H9 (cell line): ENCODE data around the gene SSB. TPM values are rescaled to one million over a fixed set of nuclear protein-coding genes. Genes with fewer than 3 reads are reported as not detected.

Source experiments
- DNase-seq: peaks from one replicate; pipeline ENCODE4 v3.0.0-alpha.2; 2017
- H2AFZ ChIP-seq: one replicate; pipeline ENCODE4 v1.6.1; 2013; ENCODE audit warnings: mild to moderate bottlenecking, low read length, control low read depth, moderate library complexity
- H2AK5ac ChIP-seq: 2 replicates; pipeline ENCODE4 v1.6.1; 2013; ENCODE audit warnings: low read length, control low read depth, mixed read lengths; ENCODE audit not compliant: insufficient read length
- H2BK120ac ChIP-seq: one replicate; pipeline ENCODE4 v1.6.1; 2013; ENCODE audit warnings: low read depth, mild to moderate bottlenecking, low read length, control low read depth, inconsistent platforms; ENCODE audit not compliant: poor library complexity, severe bottlenecking
- H2BK12ac ChIP-seq: 2 replicates; pipeline ENCODE4 v1.6.1; 2013; ENCODE audit warnings: low read length, control low read depth, mixed read lengths, low read depth; ENCODE audit not compliant: insufficient read length
- H2BK15ac ChIP-seq: 2 replicates; pipeline ENCODE4 v1.6.1; 2013; ENCODE audit warnings: low read depth, low read length, control low read depth
- H2BK20ac ChIP-seq: one replicate; pipeline ENCODE4 v1.6.1; 2013; ENCODE audit warnings: low read depth, mild to moderate bottlenecking, low read length, control low read depth, inconsistent platforms; ENCODE audit not compliant: poor library complexity, severe bottlenecking
- H2BK5ac ChIP-seq: 2 replicates; pipeline ENCODE4 v1.6.1; 2013; ENCODE audit warnings: low read length, control low read depth, mixed read lengths; ENCODE audit not compliant: insufficient read length
- H3K14ac ChIP-seq: 2 replicates; pipeline ENCODE4 v1.6.1; 2013; ENCODE audit warnings: low read length, control low read depth; ENCODE audit not compliant: insufficient read depth
- H3K18ac ChIP-seq: 2 replicates; pipeline ENCODE4 v1.6.1; 2013; ENCODE audit warnings: low read depth, mild to moderate bottlenecking, mixed read lengths, low read length, control low read depth; ENCODE audit not compliant: insufficient read length
- H3K23ac ChIP-seq: 2 replicates; pipeline ENCODE4 v1.6.1; 2013; ENCODE audit warnings: low read length, control low read depth, mixed read lengths, low read depth; ENCODE audit not compliant: insufficient read length
- H3K23me2 ChIP-seq: 2 replicates; pipeline ENCODE4 v1.6.1; 2013; ENCODE audit warnings: low read depth, mild to moderate bottlenecking, mixed read lengths, low read length, control low read depth; ENCODE audit not compliant: insufficient read length, poor library complexity, severe bottlenecking
- H3K27ac ChIP-seq: 2 replicates; pipeline ENCODE4 v1.5.1; 2013; ENCODE audit warnings: low read length, control low read depth, mixed read lengths, low read depth; ENCODE audit not compliant: insufficient read length
- H3K27me3 ChIP-seq: 2 replicates; pipeline ENCODE4 v1.6.1; 2013; ENCODE audit warnings: low read length, control low read depth, inconsistent platforms; ENCODE audit not compliant: insufficient read depth
- H3K4ac ChIP-seq: 2 replicates; pipeline ENCODE4 v1.6.1; 2013; ENCODE audit warnings: low read depth, mild to moderate bottlenecking, control low read depth, inconsistent platforms, low read length, moderate library complexity
- H3K4me1 ChIP-seq: 2 replicates; pipeline ENCODE4 v1.6.1; 2013; ENCODE audit warnings: low read length, control low read depth, inconsistent platforms; ENCODE audit not compliant: insufficient read depth
- H3K4me2 ChIP-seq: 2 replicates; pipeline ENCODE4 v1.6.1; 2013; ENCODE audit warnings: low read length, control low read depth, mixed read lengths; ENCODE audit not compliant: insufficient read length, insufficient read depth
- H3K56ac ChIP-seq: 2 replicates; pipeline ENCODE4 v1.6.1; 2013; ENCODE audit warnings: low read depth, mild to moderate bottlenecking, mixed read lengths, low read length, control low read depth; ENCODE audit not compliant: insufficient read length
- H3K79me1 ChIP-seq: 2 replicates; pipeline ENCODE4 v1.6.1; 2013; ENCODE audit warnings: low read depth, mild to moderate bottlenecking, moderate library complexity, low read length, control low read depth, inconsistent platforms; ENCODE audit not compliant: insufficient read depth, poor library complexity, severe bottlenecking
- H3K79me2 ChIP-seq: 2 replicates; pipeline ENCODE4 v1.6.1; 2013; ENCODE audit warnings: low read length, control low read depth, inconsistent platforms; ENCODE audit not compliant: insufficient read depth
- H3K9ac ChIP-seq: 2 replicates; pipeline ENCODE4 v1.6.1; 2013; ENCODE audit warnings: low read length, control low read depth, mixed read lengths; ENCODE audit not compliant: insufficient read length; ENCODE audit errors: extremely low read depth
- H3K9me3 ChIP-seq: one replicate; pipeline ENCODE4 v1.6.1; 2013; ENCODE audit warnings: low read depth, low read length, inconsistent platforms; ENCODE audit not compliant: control insufficient read depth
- H3T11ph ChIP-seq: one replicate; pipeline ENCODE4 v1.6.1; 2013; ENCODE audit warnings: mild to moderate bottlenecking, low read length, control low read depth, inconsistent platforms
- H4K20me1 ChIP-seq: one replicate; pipeline ENCODE4 v1.6.1; 2013; ENCODE audit not compliant: control insufficient read depth, insufficient read length, insufficient read depth
- H4K5ac ChIP-seq: 2 replicates; pipeline ENCODE4 v1.6.1; 2013; ENCODE audit warnings: low read depth, mild to moderate bottlenecking, mixed read lengths, low read length, control low read depth; ENCODE audit not compliant: insufficient read length
- H4K8ac ChIP-seq: replicated peaks from 2 replicates; pipeline ENCODE4 v1.6.1; 2013; ENCODE audit warnings: low read length, control low read depth, mixed read lengths, low read depth; ENCODE audit not compliant: insufficient read length
- H4K91ac ChIP-seq: 2 replicates; pipeline ENCODE4 v1.6.1; 2013; ENCODE audit warnings: low read depth, mild to moderate bottlenecking, moderate library complexity, mixed read lengths, low read length, control low read depth; ENCODE audit not compliant: insufficient read length
- H3K27ac Mint-ChIP-seq, 3 experiments: 2 replicates in 2 of 3; 3 replicates in 1 of 3; pipeline ENCODE4 v1.8.0; 2020 to 2021; ENCODE audit warnings: mixed read lengths in 3 of 3, mild to moderate bottlenecking in 1 of 3, moderate library complexity in 1 of 3
- H3K27me3 Mint-ChIP-seq: 2 replicates; pipeline ENCODE4 v1.8.0; 2021; ENCODE audit warnings: low read depth, mild to moderate bottlenecking, moderate library complexity, mixed read lengths
- H3K36me3 Mint-ChIP-seq, 3 experiments: 2 replicates in 2 of 3; 3 replicates in 1 of 3; pipeline ENCODE4 v1.8.0; 2020 to 2021; ENCODE audit warnings: low read depth in 3 of 3, mixed read lengths in 3 of 3; ENCODE audit not compliant: insufficient read depth in 1 of 3
- H3K4me1 Mint-ChIP-seq, 2 experiments: 2 replicates each; pipeline ENCODE4 v1.8.0; 2020; ENCODE audit warnings: mixed read lengths in 2 of 2
- H3K4me3 Mint-ChIP-seq, 2 experiments: 2 replicates in 1 of 2; 3 replicates in 1 of 2; pipeline ENCODE4 v1.8.0; 2020 to 2021; ENCODE audit warnings: mild to moderate bottlenecking in 2 of 2, mixed read lengths in 2 of 2, moderate library complexity in 1 of 2
- H3K9me3 Mint-ChIP-seq, 2 experiments: 2 replicates in 1 of 2; 3 replicates in 1 of 2; pipeline ENCODE4 v1.8.0; 2020; ENCODE audit warnings: mild to moderate bottlenecking in 2 of 2, mixed read lengths in 2 of 2, moderate library complexity in 1 of 2
- CTCF ChIP-seq: fragments of 200-600 bp; sonication (generic); conservative IDR thresholded peaks from 3 replicates; pipeline ENCODE4 v1.8.0; 2021; ENCODE audit warnings: antibody characterized with exemption, mild to moderate bottlenecking
- WGBS: extraction: QIAGEN DNeasy Blood & Tissue Kit; methylation state at CpG from one replicate; pipeline ENCODE4 v1.1.7; 2013; ENCODE audit warnings: missing lambda C conversion rate, low lambda C conversion rate, mixed read lengths; ENCODE audit not compliant: insufficient read length; ENCODE audit errors: extremely low coverage; 5-methylcytosine and 5-hydroxymethylcytosine counted together
- total RNA-seq: library from RNA; stranded (reverse); gene quantifications from 2 replicates; pipeline ENCODE4 v1.2.1, GENCODE V29; 2021

The SSB gene
- total RNA-seq, 1 experiment from 2014 or later = 248 TPM

GRCh38 chr2:169822036-169822435 lies 23.4 kb downstream of the SSB start:
- no peak overlapping the region for H2BK20ac ChIP-seq
- no CpG with 5 or more reads among the region's 3 CpGs for WGBS
- no peak for DNase-seq
- H3K36me3 Mint-ChIP-seq = peaks cover 22 to 42% (median 34%) of the 10 kb centered on the region in 3 experiments
- no peaks in the 10 kb centered on the region; the same call in 1 of the 2 replicates for H3K79me2 ChIP-seq
- H2AFZ ChIP-seq = no peak overlapping the region
- TF ChIP-seq CTCF = no peak
- H3K4ac ChIP-seq = no peak overlapping the region
- H3K18ac ChIP-seq = no peak overlapping the region
- no peak overlapping the region for H4K91ac ChIP-seq
- no peak overlapping the region for H2BK120ac ChIP-seq
- H3K23me2 ChIP-seq = peaks cover 4% of the 10 kb centered on the region
- H4K20me1 ChIP-seq = no peaks in the 10 kb centered on the region
- no peak overlapping the region for H3K27ac Mint-ChIP-seq
- H3K4me1 Mint-ChIP-seq = peaks cover 18 to 21% of the 10 kb centered on the region in 2 experiments
- no peak overlapping the region for H3K9ac ChIP-seq
- peaks cover 3% of the 10 kb centered on the region for H3K79me1 ChIP-seq
- no peak overlapping the region for H2AK5ac ChIP-seq
- no peak overlapping the region for H3K27ac ChIP-seq
- H3K27me3 Mint-ChIP-seq = peaks cover 9% of the 10 kb centered on the region
- H3K4me3 Mint-ChIP-seq = no peak overlapping the region
- no peak overlapping the region for H2BK15ac ChIP-seq
- H3K56ac ChIP-seq = no peak overlapping the region
- H3K9me3 Mint-ChIP-seq = peaks cover 7 to 9% of the 10 kb centered on the region in 2 experiments; a peak in 4 of 5 replicates
- no peak overlapping the region for H2BK12ac ChIP-seq
- H3K9me3 ChIP-seq = no peaks in the 10 kb centered on the region
- no peak overlapping the region for H3K14ac ChIP-seq
- H3T11ph ChIP-seq = no peak overlapping the region
- no peak overlapping the region for H4K8ac ChIP-seq
- no peaks in the 10 kb centered on the region for H3K27me3 ChIP-seq
- H3K4me2 ChIP-seq = no peak overlapping the region
- no peak overlapping the region for H3K23ac ChIP-seq
- H2BK5ac ChIP-seq = no peak overlapping the region
- no peaks in the 10 kb centered on the region for H3K4me1 ChIP-seq
- no peak overlapping the region for H4K5ac ChIP-seq
